Activated naive CD8-positive, alpha-beta T cell treated with anti-CD3 and anti-CD28 coated beads, Interleukin-2, amount 50 U/mL, for 24 hours (primary cell): Measurements from ENCODE around the gene BRIP1.

Source experiments
- ATAC-seq: fragments of 150-1000 bp; cut with Tn5 transposase; one replicate; pipeline ENCODE4 v1.10.0; 2021
- DNase-seq: peaks from one replicate; pipeline ENCODE4 v3.0.0; 2021
- H3K27ac Mint-ChIP-seq: one replicate; pipeline ENCODE4 v1.8.0; 2021; ENCODE audit warnings: mild to moderate bottlenecking, mixed read lengths
- H3K27me3 Mint-ChIP-seq: one replicate; pipeline ENCODE4 v1.8.0; 2021; ENCODE audit warnings: mixed read lengths
- H3K36me3 Mint-ChIP-seq: one replicate; pipeline ENCODE4 v1.8.0; 2021; ENCODE audit warnings: low read depth, mixed read lengths
- H3K4me1 Mint-ChIP-seq: one replicate; pipeline ENCODE4 v1.8.0; 2021; ENCODE audit warnings: mixed read lengths
- H3K4me3 Mint-ChIP-seq: one replicate; pipeline ENCODE4 v1.8.0; 2021; ENCODE audit warnings: mild to moderate bottlenecking, moderate library complexity, mixed read lengths
- H3K9me3 Mint-ChIP-seq: one replicate; pipeline ENCODE4 v1.8.0; 2021; ENCODE audit warnings: mixed read lengths

The BRIP1 gene

DNA sequence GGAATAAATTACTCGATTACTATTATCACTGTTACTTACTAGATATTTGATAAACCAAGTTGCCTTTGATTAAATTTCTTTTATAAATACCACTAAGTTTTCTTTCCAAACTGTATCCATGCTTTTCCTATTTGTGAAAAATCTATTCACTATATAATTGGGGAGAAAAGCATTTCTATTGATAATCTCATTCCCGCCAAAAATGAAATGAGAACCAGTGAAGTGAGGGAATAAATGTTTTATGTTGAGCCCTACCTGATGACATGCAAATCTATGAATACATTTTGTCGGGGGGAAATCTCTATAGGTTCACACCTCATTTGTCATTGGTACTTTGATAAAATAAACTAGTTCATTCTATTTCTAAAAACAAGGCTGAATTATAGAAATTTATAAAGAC, 15.7 kb downstream of the BRIP1 start:
- H3K9me3 Mint-ChIP-seq, result no peaks in the 10 kb centered on the region
- peaks cover 40% of the 10 kb centered on the region for H3K36me3 Mint-ChIP-seq
- H3K4me3 Mint-ChIP-seq, result no peak overlapping the region
- H3K27ac Mint-ChIP-seq, result no peak overlapping the region
- ATAC-seq, result no peak
- H3K4me1 Mint-ChIP-seq, result no peaks in the 10 kb centered on the region
- no peak for DNase-seq
- no peaks in the 10 kb centered on the region for H3K27me3 Mint-ChIP-seq

DNA sequence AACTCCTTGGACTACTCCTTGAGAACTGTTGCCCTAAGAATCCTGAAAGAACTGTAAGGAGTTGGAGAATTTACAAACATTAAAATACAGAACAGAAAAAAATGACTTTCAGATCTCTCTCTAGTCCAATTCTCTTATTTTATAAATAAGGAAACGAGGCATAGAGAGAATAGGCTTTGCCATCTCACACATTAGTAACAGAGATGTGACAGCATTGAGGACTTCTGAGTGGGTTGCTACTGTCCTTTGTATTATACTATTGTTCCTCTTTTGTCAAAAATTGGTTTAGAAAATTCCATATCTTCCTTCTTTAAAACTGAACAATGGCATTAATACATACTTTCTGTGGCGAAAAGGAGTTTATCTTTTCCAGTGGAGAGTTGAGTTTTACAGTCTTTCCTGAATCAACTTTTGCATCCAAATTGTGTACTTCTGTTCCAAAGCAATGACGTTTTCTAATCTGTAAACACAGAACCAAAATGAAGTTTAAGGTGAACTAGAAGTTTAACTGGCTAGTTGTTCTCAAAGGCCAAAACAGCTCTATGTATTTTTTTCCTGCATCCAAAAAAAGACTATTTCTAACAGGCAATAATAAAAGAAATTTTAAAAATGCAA, 16.5 kb downstream of the BRIP1 start:
- no peak overlapping the region for H3K27ac Mint-ChIP-seq
- no peaks in the 10 kb centered on the region for H3K4me1 Mint-ChIP-seq
- H3K36me3 Mint-ChIP-seq, result peaks cover 35% of the 10 kb centered on the region
- no peak overlapping the region for H3K4me3 Mint-ChIP-seq
- H3K9me3 Mint-ChIP-seq, result no peaks in the 10 kb centered on the region
- ATAC-seq, result no peak
- DNase-seq, result no peak
- H3K27me3 Mint-ChIP-seq, result no peaks in the 10 kb centered on the region

GRCh38 chr17:61846088-61846487, 17.2 kb downstream of the BRIP1 start:
- Mint-ChIP-seq H3K4me1 (no peaks in the 10 kb centered on the region), H3K27ac (no peak overlapping the region), H3K27me3 (no peaks in the 10 kb centered on the region), H3K4me3 (no peak overlapping the region), H3K9me3 (no peaks in the 10 kb centered on the region), H3K36me3 (peaks cover 34% of the 10 kb centered on the region)
- DNase-seq, result no peak
- no peak for ATAC-seq

- DNase-seq (no peak), ATAC-seq (no peak)
- Mint-ChIP-seq H3K27me3 (no peaks in the 10 kb centered on the region), H3K9me3 (no peaks in the 10 kb centered on the region), H3K4me1 (no peaks in the 10 kb centered on the region), H3K27ac (no peak overlapping the region), H3K4me3 (no peak overlapping the region), H3K36me3 (peaks cover 28% of the 10 kb centered on the region)
Measured at GRCh38 chr17:61843435-61843834, 19.9 kb downstream of the BRIP1 start.

DNA sequence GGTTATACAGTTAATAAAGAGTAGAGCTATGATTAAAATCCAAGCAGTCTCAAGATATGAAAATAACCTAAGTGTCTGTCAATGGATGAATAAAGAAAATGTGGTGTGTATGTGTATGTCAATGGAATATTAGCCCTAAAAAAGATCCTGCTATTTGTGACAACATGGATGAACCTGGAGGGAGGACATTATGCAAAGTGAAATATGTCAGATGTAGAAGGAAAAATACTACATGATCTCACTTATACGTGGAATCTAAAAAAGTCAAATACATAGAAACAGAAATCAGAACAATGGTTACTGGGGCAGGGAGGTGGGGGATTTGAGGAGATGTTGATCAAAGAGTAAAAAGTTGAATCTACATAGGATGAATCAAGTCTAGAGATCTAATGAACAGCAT, 20.4 kb downstream of the BRIP1 start:
- no peak for DNase-seq
- H3K27ac Mint-ChIP-seq, result no peak overlapping the region
- H3K4me3 Mint-ChIP-seq, result no peak overlapping the region
- H3K4me1 Mint-ChIP-seq, result no peaks in the 10 kb centered on the region
- H3K9me3 Mint-ChIP-seq, result no peaks in the 10 kb centered on the region
- peaks cover 28% of the 10 kb centered on the region for H3K36me3 Mint-ChIP-seq
- H3K27me3 Mint-ChIP-seq, result no peaks in the 10 kb centered on the region
- no peak for ATAC-seq

DNA sequence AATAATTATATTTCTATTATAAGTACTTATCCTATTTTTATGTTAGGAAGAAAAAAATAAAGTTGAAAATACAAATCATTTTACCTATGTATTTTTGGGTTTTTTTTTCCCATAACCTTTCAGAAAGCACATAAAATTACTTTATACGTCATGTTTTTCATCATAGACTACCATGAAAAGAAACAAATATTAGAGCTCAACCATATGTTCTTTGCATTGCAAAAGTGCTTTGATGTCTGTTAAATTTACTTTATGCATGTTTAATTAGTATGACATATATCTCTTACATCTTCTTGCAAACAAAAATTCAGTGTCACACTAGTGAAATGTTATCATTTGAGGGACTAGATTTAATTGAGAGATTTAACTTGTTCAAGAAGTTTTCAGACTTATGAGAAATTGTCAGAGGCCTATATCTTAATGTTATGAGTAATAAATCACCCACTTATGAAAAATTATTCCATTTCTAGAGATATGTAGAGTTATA, 24.0 kb downstream of the BRIP1 start:
- Mint-ChIP-seq H3K9me3 (no peaks in the 10 kb centered on the region), H3K4me3 (no peak overlapping the region), H3K27me3 (no peaks in the 10 kb centered on the region), H3K36me3 (peaks cover 12% of the 10 kb centered on the region), H3K4me1 (no peaks in the 10 kb centered on the region), H3K27ac (no peak overlapping the region)
- ATAC-seq (no peak), DNase-seq (no peak)

DNA sequence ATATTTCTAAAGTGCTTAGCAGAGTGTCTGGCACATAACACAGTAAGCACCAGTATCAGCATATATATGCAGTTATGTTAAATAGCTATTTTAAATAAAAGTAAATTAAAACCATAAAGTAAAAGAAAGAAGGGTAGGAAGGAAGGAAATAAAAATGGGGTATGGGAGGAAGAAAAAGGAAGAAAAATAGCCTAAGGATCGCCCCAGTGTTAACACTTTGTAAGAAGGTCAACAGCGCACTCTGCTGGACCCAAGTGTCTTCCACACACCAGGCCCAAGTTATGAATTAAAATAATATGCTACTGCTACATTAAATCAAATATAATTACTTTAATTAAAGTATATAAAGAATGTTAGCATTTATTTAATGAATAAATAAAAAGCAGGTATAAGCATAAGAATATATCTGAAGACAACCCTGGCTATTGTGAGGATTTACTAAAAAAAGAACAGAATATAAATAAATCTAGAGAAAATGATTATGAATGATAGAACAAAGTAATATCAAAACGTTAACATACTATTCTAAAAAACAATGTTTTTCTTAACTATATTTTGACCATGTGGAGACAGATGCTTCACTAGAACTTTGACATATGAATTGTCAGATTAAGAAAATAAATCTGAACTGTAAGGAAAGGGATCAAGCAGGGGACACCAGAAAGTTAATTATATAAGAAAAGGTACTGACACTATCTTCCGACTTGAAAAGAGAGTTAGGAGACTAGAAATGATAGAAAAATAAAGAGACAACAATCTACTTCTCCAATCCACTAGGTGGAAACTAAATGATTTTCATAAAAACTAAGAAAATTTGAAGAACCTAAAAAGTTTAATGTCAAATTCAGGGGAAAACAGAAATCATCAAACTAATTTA, 25.9 kb downstream of the BRIP1 start:
- Mint-ChIP-seq H3K4me1 (no peaks in the 10 kb centered on the region), H3K4me3 (no peak overlapping the region)

DNA sequence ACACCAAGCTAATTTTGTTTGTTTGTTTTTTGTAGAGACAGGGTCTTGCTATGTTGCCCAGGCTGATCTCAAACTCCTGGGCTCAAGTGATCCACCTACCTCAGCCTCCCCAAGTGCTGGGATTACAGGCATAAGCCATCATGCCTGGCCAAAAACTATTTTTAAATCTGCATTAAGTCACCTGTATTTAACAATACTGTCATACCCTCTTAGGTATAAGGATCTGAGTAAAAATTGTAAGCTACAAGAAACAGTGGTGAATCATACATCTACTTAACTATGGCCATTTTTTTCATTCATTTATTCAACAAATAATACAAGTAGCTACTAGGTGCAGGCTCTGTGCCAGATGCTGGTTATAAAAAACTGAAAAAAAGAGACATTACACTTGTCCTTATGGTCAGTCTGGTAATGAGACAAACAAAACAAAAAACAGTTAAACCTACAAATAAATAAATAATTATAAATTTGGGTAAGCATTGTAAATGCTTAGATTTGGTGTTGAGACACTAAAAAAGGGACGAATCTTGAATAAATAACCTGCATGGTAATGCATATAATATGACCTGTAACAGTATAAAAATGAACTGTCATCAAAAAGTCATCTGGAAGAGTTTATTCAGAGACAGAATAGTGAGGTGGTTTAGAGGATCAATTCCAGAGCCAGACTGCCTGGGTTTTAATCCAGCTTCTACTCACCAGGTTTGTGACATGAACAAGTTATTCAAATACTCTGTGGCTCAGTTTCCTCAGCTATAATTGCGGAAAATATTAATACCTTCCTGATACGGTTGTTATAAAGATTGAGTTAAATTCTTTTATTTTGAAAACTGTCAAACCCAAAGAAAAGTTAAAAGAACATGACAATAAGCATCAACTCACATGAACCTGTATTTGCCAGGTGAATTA, 26.8 kb downstream of the BRIP1 start:
- no peak overlapping the region for H3K27ac Mint-ChIP-seq
- no peaks in the 10 kb centered on the region for H3K27me3 Mint-ChIP-seq
- no peaks in the 10 kb centered on the region for H3K4me1 Mint-ChIP-seq
- ATAC-seq, result no peak
- no peak overlapping the region for H3K4me3 Mint-ChIP-seq
- no peaks in the 10 kb centered on the region for H3K9me3 Mint-ChIP-seq
- no peak for DNase-seq
- H3K36me3 Mint-ChIP-seq, result no peaks in the 10 kb centered on the region

More for the DNA sequence above, 25.9 kb downstream of the BRIP1 start:
- H3K9me3 Mint-ChIP-seq, result no peaks in the 10 kb centered on the region
- ATAC-seq (peak; percentile 43), DNase-seq (peak; percentile 48)
- H3K27ac Mint-ChIP-seq, result no peak overlapping the region
- H3K27me3 Mint-ChIP-seq, result no peaks in the 10 kb centered on the region
- no peaks in the 10 kb centered on the region for H3K36me3 Mint-ChIP-seq

DNA sequence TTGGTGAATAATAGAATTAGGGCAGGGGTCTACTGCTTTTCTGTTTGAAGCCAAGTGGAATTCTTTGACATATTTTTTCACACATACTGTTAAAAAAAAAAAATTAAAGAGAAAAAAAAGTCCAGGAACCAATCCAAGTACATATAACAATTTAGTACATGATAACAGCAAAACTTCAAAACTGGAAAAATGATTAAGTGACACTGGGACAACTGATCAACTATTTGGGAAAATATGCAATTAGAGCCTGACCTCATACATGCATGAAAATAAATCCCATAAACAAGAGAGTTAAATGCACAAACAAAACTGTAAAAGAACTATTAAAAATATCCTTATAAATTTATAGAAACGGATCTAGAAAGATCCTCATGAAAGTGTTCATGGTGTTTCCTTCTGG, 27.7 kb downstream of the BRIP1 start:
- DNase-seq, result no peak
- Mint-ChIP-seq H3K9me3 (no peaks in the 10 kb centered on the region), H3K4me3 (no peak overlapping the region), H3K27me3 (no peaks in the 10 kb centered on the region), H3K4me1 (no peaks in the 10 kb centered on the region), H3K36me3 (no peaks in the 10 kb centered on the region), H3K27ac (no peak overlapping the region)
- ATAC-seq, result no peak

DNA sequence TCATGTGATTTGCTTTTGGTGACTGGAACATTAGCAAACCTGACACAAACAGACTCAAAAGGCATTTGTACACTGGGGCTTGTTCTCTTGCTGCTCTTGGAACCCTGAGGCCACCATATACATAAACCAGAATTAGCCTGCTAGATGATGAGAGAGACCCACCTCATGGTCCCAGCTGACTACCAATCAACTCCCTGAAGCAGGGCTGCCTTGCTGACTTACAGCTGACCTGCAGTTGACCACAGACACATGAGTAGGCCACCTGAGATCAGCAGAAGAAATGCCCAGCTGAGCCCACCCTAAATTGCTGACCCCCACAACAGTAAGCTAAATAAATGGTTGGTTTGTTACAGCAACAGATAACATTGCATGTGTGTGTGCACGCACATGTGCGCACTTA, 28.7 kb downstream of the BRIP1 start:
- H3K27me3 Mint-ChIP-seq, result no peaks in the 10 kb centered on the region
- DNase-seq (no peak), ATAC-seq (no peak)
- no peaks in the 10 kb centered on the region for H3K4me1 Mint-ChIP-seq
- H3K4me3 Mint-ChIP-seq, result no peak overlapping the region
- no peak overlapping the region for H3K27ac Mint-ChIP-seq
- no peaks in the 10 kb centered on the region for H3K9me3 Mint-ChIP-seq
- no peaks in the 10 kb centered on the region for H3K36me3 Mint-ChIP-seq

- ATAC-seq (no peak), DNase-seq (no peak)
- Mint-ChIP-seq H3K27ac (no peak overlapping the region), H3K36me3 (no peaks in the 10 kb centered on the region), H3K4me3 (no peak overlapping the region), H3K4me1 (no peaks in the 10 kb centered on the region), H3K9me3 (no peaks in the 10 kb centered on the region), H3K27me3 (no peaks in the 10 kb centered on the region)
Measured at GRCh38 chr17:61833536-61834193, 29.7 kb downstream of the BRIP1 start.

DNA sequence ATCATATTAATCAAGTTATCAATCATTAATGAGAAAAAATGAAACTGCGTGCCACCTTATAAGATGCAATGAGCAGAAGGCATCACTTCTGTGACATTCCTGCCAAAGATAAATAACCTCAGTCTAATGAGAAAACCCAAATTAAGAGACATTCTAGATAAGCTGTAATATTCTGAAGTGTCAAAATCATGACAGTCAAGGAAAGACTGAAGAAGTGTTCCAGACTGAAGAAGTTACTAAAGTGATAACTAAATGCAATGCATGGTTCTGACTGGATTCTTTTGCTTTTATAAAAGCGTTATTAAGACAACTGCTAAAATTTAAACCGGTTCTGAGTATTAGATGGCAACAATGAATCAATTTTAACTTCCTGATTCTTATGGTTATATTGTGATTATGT, 30.9 kb downstream of the BRIP1 start:
- no peak for DNase-seq
- H3K4me3 Mint-ChIP-seq, result no peak overlapping the region
- peaks cover 2% of the 10 kb centered on the region for H3K9me3 Mint-ChIP-seq
- no peaks in the 10 kb centered on the region for H3K4me1 Mint-ChIP-seq
- no peaks in the 10 kb centered on the region for H3K27me3 Mint-ChIP-seq
- no peak overlapping the region for H3K27ac Mint-ChIP-seq
- peaks cover 8% of the 10 kb centered on the region for H3K36me3 Mint-ChIP-seq
- no peak for ATAC-seq

GRCh38 chr17:61831099-61831498, 32.2 kb downstream of the BRIP1 start:
- no peaks in the 10 kb centered on the region for H3K27me3 Mint-ChIP-seq
- DNase-seq, result no peak
- H3K4me3 Mint-ChIP-seq, result no peak overlapping the region
- no peak for ATAC-seq
- no peak overlapping the region for H3K27ac Mint-ChIP-seq
- H3K4me1 Mint-ChIP-seq, result no peaks in the 10 kb centered on the region
- peaks cover 2% of the 10 kb centered on the region for H3K9me3 Mint-ChIP-seq
- H3K36me3 Mint-ChIP-seq, result peaks cover 16% of the 10 kb centered on the region

- H3K36me3 Mint-ChIP-seq, result peaks cover 25% of the 10 kb centered on the region
- H3K27me3 Mint-ChIP-seq, result no peaks in the 10 kb centered on the region
- no peak for DNase-seq
- no peak overlapping the region for H3K27ac Mint-ChIP-seq
- H3K9me3 Mint-ChIP-seq, result peaks cover 2% of the 10 kb centered on the region
- no peak overlapping the region for H3K4me3 Mint-ChIP-seq
- no peaks in the 10 kb centered on the region for H3K4me1 Mint-ChIP-seq
- no peak for ATAC-seq
Measured at GRCh38 chr17:61828694-61829093, 34.6 kb downstream of the BRIP1 start.
